GM12892 (cell line): ENCODE data around the gene TTBK2.

ENCODE experiments used
- DNase-seq: peaks from one replicate; pipeline ENCODE4 v3.0.0; 2011; ENCODE audit not compliant: insufficient read length
- FAIRE-seq: peaks from 2 replicates; lab custom pipeline; 2011; peaks lifted over from hg19 to GRCh38; lab: Jason Lieb, UNC
- POLR2A ChIP-seq: IDR thresholded peaks from 2 replicates; pipeline ENCODE4 v1.6.1; 2011; ENCODE audit warnings: low read depth, low read length, control low read depth
- POLR2AphosphoS5 ChIP-seq: IDR thresholded peaks from 2 replicates; pipeline ENCODE4 v1.6.1; 2011; ENCODE audit warnings: low read depth, low read length, control low read depth
- TAF1 ChIP-seq: IDR thresholded peaks from 2 replicates; pipeline ENCODE4 v1.6.1; 2011; ENCODE audit warnings: low read depth, mild to moderate bottlenecking, control low read depth, low read length, borderline replicate concordance

TTBK2 gene

DNA sequence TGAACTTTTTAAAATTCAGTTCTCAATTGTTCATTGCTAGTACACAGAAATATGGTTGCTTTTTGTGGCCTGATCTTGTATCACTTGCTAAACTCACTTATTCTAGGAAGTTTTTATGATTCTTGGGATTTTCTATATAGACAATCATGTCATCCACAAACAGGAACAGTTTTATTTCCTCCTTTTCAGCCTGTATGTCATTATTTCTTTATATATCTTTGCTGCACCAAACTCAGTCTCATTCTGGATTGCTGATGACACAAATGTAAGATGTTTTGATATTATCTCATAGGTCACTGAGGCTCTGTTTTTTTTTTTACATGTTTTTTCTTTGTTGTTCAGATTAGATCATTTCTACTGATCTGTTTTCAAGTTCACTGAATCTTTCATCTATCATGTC is 71.7 kb downstream of the TTBK2 start:
- TF ChIP-seq POLR2A (no peak), POLR2AphosphoS5 (no peak), TAF1 (no peak)
- FAIRE-seq (no peak), DNase-seq (no peak)

DNA sequence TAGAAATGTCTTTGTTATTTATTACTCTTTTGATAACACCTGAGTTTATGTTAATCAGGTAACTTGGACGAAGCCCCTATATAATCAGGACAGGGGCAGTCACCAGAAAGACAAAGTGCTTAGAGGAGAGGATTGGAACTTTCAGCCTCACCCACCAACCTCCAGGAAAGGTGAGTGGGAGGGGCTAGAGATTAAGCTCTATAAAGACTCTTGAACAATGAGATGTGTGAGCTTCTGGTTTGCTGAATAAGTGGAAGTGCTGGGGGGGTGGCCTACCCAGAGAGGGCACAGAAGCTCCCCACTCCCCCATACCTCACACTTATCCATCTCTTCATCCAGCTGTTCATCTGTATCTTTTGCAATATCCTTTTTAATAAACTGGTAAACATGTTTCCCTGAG is 73.9 kb downstream of the TTBK2 start:
- TF ChIP-seq POLR2A = no peak
- no peak for TF ChIP-seq TAF1
- TF ChIP-seq POLR2AphosphoS5 = no peak
- DNase-seq (no peak), FAIRE-seq (no peak)

DNA sequence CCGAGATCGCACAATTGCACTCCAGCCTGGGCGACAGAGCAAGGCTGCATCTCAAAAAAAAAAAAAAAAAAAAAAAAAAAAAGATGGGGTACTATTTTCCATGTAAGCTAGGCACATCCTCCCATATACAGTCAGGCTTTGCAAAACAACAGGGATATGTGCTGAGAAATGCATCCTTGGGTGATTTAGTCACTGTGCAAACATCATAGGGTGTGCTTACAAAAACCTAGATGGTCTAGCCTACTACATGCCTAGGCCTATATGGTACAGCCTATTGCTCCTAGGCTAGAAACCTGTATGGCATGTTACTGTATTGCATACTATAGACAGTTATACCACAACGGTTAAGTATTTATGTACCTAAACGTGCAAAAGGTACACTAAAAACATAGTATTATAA is 75.0 kb downstream of the TTBK2 start:
- FAIRE-seq (no peak), DNase-seq (no peak)
- TF ChIP-seq TAF1 (no peak), POLR2AphosphoS5 (no peak), POLR2A (no peak)

DNA sequence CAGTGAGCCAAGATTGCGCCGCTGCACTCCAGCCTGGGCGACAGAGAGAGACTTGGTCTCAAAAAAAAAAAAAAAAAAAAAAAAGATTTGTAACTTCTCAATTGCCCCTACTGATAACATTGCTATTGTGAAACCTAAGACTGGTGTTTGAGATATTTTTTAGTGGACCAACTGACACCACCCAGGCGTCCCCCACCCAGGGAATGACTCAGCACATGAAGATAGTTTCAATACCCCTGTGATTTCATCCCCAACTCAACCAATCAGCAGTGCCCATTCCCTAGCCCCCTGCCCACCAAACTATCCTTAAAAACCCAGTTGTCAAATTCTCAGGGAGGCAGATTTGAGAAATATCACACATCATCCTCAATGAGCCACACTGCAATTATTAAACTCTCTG is 76.9 kb downstream of the TTBK2 start:
- no peak for DNase-seq
- FAIRE-seq = no peak
- TF ChIP-seq TAF1 (no peak), POLR2A (no peak), POLR2AphosphoS5 (no peak)

DNA sequence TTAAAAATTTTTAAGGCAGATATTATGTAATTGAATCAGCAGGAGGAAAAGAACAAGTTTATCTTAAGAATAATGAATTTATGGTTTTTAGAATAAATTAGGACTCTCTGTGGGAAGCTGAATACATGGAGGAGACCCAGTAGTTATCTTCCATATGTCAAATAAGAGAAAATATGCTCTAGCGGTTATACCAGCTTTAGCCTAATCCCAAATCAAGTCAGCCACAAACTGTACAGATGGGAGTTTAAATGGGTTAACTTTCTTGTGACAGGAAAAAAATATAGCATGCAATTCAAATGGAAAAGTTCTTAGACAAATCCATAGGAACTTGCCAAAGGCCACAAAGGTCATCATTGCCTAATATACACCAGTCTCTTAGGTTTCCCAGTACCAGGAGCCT is 84.3 kb downstream of the TTBK2 start:
- TF ChIP-seq POLR2AphosphoS5 = no peak
- TF ChIP-seq TAF1 = no peak
- TF ChIP-seq POLR2A = no peak
- FAIRE-seq = no peak
- no peak for DNase-seq

DNA sequence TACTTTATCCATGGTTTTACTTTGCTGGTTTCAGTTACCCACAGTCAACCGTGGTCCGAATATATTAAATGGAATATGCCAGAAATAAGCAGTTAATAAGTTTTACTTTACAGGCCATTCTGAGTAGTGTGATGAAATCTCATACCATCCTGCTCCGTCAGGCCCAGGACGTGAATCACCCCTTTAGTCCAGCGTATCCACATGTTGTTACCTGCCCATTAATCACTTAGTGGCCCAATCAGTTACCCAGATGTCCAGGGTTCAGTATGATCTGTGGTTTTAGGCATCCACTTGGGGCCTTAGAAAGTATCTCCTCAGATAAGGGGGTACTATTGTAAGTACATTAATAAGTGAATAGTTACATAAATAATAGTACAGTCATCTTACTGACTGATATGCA is 88.0 kb downstream of the TTBK2 start:
- no peak for DNase-seq
- no peak for FAIRE-seq
- TF ChIP-seq POLR2A (no peak), POLR2AphosphoS5 (no peak), TAF1 (no peak)

DNA sequence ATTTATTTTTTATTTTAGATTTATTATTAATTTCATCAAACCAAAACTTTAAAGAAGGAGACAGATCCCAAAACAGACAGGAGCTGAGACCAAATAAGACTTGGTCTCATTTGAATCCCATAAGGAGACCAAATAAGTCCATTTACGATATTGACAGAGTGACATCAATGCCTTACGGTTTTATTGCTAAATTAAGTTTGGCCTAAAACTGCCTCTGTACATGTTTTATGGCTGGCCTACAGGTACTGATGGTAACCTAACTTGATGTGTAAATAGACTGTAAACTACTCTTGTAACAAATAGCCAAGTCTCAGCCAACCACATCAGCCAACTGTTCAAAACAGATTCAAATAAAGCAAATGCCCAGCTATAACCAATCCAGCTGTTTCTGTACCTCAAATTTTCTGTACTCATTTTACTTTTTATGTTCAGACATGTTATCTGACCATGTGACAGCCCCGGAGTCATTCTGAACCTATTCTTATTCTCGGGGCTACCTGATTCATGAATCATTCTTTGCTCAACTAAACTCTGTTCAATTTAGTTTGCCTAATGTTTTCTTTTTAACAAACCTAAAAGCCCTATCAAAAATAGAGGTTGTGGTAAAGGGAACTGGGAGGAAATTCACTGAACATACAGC is 94.2 kb downstream of the TTBK2 start:
- TF ChIP-seq POLR2AphosphoS5 (no peak), POLR2A (no peak), TAF1 (no peak)
- DNase-seq = no peak
- FAIRE-seq = peak; percentile 75

DNA sequence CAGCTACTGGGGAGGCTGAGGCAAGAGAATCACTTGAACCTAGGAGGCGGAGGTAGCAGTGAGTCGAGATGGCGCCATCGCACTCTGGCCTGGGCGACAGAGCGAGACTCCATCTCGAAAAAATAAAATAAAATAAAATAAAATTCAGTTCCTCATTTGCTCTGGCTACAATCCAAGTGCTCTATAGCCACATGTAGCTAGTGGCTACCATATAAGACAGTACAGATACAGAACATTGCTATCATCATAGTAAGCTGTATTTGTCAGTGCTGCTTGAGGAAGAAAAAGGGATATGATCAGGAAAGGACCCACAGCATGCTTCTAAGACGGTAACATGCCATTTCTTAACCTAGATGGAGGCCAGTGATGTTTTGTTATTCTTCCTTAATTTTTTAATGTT is 95.0 kb downstream of the TTBK2 start:
- no peak for DNase-seq
- TF ChIP-seq POLR2A (no peak), TAF1 (no peak), POLR2AphosphoS5 (no peak)
- FAIRE-seq = no peak

DNA sequence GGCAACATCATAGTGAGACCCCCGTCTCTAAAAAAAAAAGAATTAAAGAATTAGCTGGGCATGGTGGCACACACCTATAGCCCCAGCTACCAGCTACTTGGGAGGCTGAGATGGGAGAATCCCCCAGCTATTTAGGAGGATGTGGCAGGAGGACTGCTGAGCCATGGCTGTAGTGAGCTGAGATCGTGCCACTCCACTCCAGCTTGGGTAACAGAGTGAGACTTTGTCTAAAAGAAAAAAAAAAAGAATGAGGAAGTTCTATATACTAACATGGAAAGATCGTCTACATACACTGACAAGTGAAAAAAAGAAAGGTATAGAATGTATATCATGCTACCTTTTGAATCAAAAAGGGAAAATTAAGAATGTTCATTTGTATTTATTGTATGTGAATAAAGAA is 99.8 kb downstream of the TTBK2 start:
- DNase-seq (no peak), FAIRE-seq (no peak)
- TF ChIP-seq POLR2AphosphoS5 (no peak), POLR2A (no peak), TAF1 (no peak)

DNA sequence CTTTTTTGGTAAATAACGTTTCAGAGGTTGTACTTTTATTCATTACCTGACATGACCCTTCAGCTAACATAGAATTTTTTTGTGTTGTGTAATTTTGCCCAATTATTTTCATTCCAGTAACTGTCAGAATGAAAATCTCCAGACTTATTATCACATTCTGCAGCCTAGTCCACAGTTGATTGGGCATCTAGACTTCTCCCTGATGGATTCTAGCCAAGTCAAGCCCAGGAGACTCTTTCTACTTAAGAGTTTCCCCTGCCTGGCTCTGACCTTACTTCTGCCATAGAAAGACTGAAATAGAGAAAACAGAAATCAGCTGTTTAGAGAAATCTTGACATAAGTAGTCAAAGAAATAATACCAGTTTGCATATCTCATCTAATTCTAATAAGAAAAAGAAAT is 100.8 kb downstream of the TTBK2 start:
- DNase-seq (no peak), FAIRE-seq (peak; percentile 14)
- TF ChIP-seq POLR2A = no peak
- TF ChIP-seq TAF1 = no peak
- no peak for TF ChIP-seq POLR2AphosphoS5

DNA sequence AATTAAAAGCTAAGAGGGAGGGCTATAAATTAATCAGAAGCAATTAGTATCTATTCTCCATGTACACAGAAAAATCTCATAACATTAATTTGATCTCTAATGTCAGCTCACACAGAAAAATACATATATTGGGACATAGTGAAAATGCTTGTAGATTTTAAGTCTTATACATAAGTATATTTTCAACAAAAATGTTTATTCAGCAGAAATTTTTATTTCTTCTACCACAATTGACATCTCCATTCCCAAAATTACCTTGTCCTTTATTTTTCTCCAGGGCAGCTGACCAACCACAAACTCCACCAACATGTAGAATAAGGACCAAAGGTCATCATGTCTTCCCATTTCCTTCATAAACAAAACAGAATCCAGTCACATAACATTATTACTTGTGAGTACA is 109.1 kb downstream of the TTBK2 start:
- FAIRE-seq (no peak), DNase-seq (no peak)
- TF ChIP-seq POLR2A (no peak), TAF1 (no peak), POLR2AphosphoS5 (no peak)

DNA sequence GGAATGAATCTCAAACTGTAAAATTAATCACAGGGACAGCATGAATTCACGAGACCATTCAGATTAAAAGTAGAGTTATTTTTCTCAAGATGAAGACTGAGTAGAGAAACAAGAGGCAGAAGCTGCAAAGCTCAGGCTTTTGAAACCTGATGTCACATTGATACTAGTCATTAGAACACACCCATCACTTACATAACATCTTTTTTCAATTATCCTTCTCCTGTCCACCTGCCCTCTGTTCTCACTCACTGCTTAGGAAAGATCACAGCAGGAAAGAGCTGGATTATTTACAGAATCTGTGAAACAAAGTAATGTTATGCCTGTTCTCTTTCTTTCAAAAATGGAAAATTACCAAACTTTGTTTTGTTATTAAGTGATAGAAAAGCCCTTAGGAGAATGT is 111.7 kb downstream of the TTBK2 start:
- DNase-seq = no peak
- no peak for TF ChIP-seq POLR2A
- TF ChIP-seq TAF1 = no peak
- no peak for TF ChIP-seq POLR2AphosphoS5
- FAIRE-seq = no peak

DNA sequence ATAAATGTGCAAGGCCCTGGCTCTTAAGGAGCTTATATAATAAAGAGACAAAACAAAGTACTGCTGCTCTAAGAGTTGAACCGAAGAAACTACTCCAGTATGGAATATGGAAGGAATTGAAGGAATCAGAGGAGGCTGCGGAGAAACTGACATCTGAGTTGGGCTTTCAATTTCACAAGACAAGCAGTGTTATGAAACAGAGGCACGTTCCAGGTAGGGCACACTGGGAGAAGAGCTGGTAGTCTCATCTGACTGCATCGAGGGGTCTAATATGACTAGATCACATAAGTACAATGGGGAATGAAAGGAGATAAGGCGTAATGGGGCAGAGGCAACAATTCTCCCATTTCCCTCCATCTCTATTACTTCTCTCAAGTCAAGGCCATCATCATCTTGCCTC is 115.3 kb downstream of the TTBK2 start:
- DNase-seq = no peak
- TF ChIP-seq TAF1 (no peak), POLR2AphosphoS5 (no peak)
- no peak for FAIRE-seq

DNA sequence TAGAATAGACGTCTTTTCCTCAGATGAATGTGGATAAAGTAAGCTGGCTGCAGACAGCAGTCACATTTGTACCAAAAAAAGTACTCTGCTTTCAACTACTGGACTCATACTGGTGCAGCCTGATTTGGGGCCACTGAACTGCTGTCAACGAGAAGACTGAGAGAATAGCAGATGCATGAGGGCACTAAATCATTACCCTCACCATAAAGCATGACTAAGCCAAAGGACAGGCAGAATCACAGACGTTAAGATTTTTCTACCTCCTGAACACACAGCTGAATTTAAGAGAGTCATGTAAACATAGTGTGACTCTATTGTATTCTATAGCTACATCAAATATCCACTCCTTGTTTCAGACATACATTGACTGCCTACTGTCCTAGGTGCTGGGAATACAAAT is 115.8 kb downstream of the TTBK2 start:
- TF ChIP-seq TAF1 (no peak), POLR2A (no peak), POLR2AphosphoS5 (no peak)
- FAIRE-seq = no peak
- no peak for DNase-seq
